Thoracic aorta (tissue), 2 donors: Measurements from ENCODE around the gene LRRC43. TPM values are rescaled to one million over a fixed set of nuclear protein-coding genes. Genes with fewer than 3 reads are reported as not detected.

Experiments used
- ATAC-seq: fragments of 150-250 bp; one replicate; pipeline ENCODE4 v1.8.0; 2017; ENCODE audit warnings: low read depth; ENCODE audit not compliant: insufficient number of reproducible peaks, low FRiP score
- DNase-seq: peaks from one replicate; pipeline ENCODE4 v3.0.0-alpha.2; 2020; ENCODE audit warnings: low spot score
- H3K27ac ChIP-seq, 2 donors: fragments of 200-600 bp; sonication (generic); 1 replicate in 1 of 2; 2 replicates in 1 of 2; pipeline ENCODE4 v1.5.1; 2016; ENCODE audit warnings: mild to moderate bottlenecking in 2 of 2, moderate library complexity in 2 of 2
- H3K27me3 ChIP-seq: fragments of 200-600 bp; sonication (generic); replicated peaks from 2 replicates; pipeline ENCODE4 v1.6.0; 2016; ENCODE audit warnings: mild to moderate bottlenecking; ENCODE audit not compliant: insufficient read depth
- H3K36me3 ChIP-seq: fragments of 200-600 bp; sonication (generic); one replicate; pipeline ENCODE4 v1.5.1; 2016
- H3K4me1 ChIP-seq, 2 donors: fragments of 200-600 bp; sonication (generic); 1 replicate in 1 of 2; 2 replicates in 1 of 2; pipeline versions ENCODE4 v1.5.1 to v1.6.0; 2016; ENCODE audit warnings: low read depth in 2 of 2, mild to moderate bottlenecking in 1 of 2; ENCODE audit not compliant: control insufficient read depth in 1 of 2
- H3K4me3 ChIP-seq: fragments of 200-600 bp; sonication (generic); 2 replicates; pipeline ENCODE4 v1.5.1; 2016; ENCODE audit warnings: mild to moderate bottlenecking
- H3K9me3 ChIP-seq: fragments of 200-600 bp; sonication (generic); 2 replicates; pipeline ENCODE4 v1.5.1; 2016
- CTCF ChIP-seq: fragments of 200-600 bp; sonication (generic); IDR thresholded peaks from one replicate; pipeline ENCODE4 v1.5.1; 2019; ENCODE audit warnings: antibody characterized with exemption
- total RNA-seq, 2 donors: library from RNA; depleted of rRNA; stranded (reverse); fragments of >200 nt; gene quantifications; one replicate each; pipeline versions ENCODE4 v1.1.0 to v1.2.3, GENCODE V29; 2016

The LRRC43 gene
- total RNA-seq, 2 donors from 2014 or later: not detected

DNA sequence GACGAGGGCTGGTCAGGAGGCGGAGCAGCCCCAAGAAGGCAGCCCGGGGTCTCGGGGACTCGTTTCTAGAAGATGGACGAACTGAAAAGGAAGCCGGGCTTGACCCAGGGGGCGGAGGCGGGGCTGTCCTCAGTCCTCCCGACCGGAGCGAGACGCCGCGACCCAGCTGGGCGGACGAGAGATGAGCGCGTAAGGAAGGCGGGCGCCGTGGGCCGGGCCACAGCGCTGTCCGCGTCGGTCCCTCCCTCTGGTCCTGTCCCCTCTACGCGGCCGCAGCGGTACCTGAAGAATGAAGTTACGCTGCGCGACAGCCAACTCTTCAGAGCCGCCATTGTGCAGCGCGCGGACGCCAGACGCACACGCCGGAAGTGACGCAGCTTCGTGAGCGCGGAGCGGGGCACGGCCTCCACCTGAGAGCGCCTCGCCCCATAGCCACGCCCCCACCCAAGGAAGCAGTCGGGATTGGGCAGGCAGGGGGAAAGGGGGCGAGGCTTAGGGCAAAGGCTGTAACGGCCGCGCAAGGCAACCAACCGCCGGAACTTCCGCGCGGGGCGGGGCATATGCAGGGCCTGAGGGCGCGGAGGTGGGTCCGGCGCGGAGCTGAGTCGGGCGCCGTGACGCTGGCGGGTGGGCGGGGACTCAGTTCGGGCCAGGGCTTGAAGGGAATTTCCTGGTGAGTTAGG is 42.9 kb downstream of the LRRC43 start, which contains the start of gene DIABLO:
Gene DIABLO (minus strand): TSS at position 370 of the 683 bp plus-strand sequence. CDS start 38 bp downstream, at position 332.
- H3K4me3 ChIP-seq: peak within 1 kb of the TSS; percentile 99
- H3K4me1 ChIP-seq: peaks cover 16 to 23% of the 10 kb centered on the region in 2 donors
- ATAC-seq (peak; percentile 97), DNase-seq (peak; percentile 99)
- H3K27ac ChIP-seq: peak within 1 kb of the TSS; percentile 87 to 97
- no peak for TF ChIP-seq CTCF
- H3K27me3 ChIP-seq: no peaks in the 10 kb centered on the region
- H3K36me3 ChIP-seq: peaks cover 18% of the 10 kb centered on the region
- no peaks in the 10 kb centered on the region for H3K9me3 ChIP-seq

GRCh38 chr12:122226366-122227125 is 43.6 kb downstream of the LRRC43 start:
- Histone ChIP-seq H3K9me3 (no peaks in the 10 kb centered on the region), H3K4me3 (peak overlapping the region; percentile 70), H3K27ac (peak overlapping the region in 1 of 2 donors; percentile 28), H3K4me1 (peaks cover 16 to 23% of the 10 kb centered on the region in 2 donors), H3K27me3 (no peaks in the 10 kb centered on the region), H3K36me3 (peaks cover 17% of the 10 kb centered on the region)
- DNase-seq: no peak
- peak; percentile 11 for ATAC-seq
- no peak for TF ChIP-seq CTCF

- ATAC-seq (no peak), DNase-seq (no peak)
- H3K27ac ChIP-seq: no peak overlapping the region
- no peaks in the 10 kb centered on the region for H3K27me3 ChIP-seq
- H3K4me3 ChIP-seq: no peak overlapping the region
- peaks cover 23% of the 10 kb centered on the region for H3K36me3 ChIP-seq
- peaks cover 16 to 23% of the 10 kb centered on the region in 2 donors for H3K4me1 ChIP-seq
- H3K9me3 ChIP-seq: no peaks in the 10 kb centered on the region
- no peak for TF ChIP-seq CTCF
Measured at GRCh38 chr12:122227341-122227740, 44.4 kb downstream of the LRRC43 start.

GRCh38 chr12:122228092-122228491 is 45.2 kb downstream of the LRRC43 start:
- peaks cover 16 to 23% of the 10 kb centered on the region in 2 donors for H3K4me1 ChIP-seq
- H3K36me3 ChIP-seq: peaks cover 22% of the 10 kb centered on the region
- ATAC-seq (no peak), DNase-seq (no peak)
- H3K4me3 ChIP-seq: no peak overlapping the region
- H3K27ac ChIP-seq: no peak overlapping the region
- no peaks in the 10 kb centered on the region for H3K9me3 ChIP-seq
- TF ChIP-seq CTCF: no peak
- no peaks in the 10 kb centered on the region for H3K27me3 ChIP-seq

DNA sequence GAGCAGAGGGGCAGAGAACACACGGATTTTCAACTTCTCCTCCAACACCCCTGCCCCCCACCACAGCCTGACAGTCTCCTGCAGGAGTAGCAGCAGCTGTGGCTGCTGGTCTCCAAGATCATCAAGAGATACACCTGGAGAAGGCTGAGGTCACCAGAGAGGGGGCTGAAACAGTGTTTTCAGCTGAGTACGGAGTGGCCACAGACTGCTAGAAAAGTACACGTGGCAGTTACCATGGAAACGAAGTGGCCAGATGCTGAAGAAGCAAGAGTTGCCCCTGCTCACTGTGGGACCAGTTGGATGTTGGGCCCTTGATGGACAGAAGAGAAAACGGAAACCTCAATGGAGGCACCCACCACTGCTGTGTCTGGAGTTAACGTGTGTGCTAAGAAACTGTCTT is 47.9 kb downstream of the LRRC43 start:
- no peaks in the 10 kb centered on the region for H3K27me3 ChIP-seq
- no peak for DNase-seq
- H3K27ac ChIP-seq: no peak overlapping the region
- H3K9me3 ChIP-seq: no peaks in the 10 kb centered on the region
- no peak overlapping the region for H3K4me3 ChIP-seq
- H3K4me1 ChIP-seq: peaks cover 7 to 8% of the 10 kb centered on the region in 2 donors
- no peak for ATAC-seq
- no peak for TF ChIP-seq CTCF
- H3K36me3 ChIP-seq: peaks cover 39% of the 10 kb centered on the region
